ENCODE measurements around the gene ANKRD6.

ANKRD6 gene

DNA sequence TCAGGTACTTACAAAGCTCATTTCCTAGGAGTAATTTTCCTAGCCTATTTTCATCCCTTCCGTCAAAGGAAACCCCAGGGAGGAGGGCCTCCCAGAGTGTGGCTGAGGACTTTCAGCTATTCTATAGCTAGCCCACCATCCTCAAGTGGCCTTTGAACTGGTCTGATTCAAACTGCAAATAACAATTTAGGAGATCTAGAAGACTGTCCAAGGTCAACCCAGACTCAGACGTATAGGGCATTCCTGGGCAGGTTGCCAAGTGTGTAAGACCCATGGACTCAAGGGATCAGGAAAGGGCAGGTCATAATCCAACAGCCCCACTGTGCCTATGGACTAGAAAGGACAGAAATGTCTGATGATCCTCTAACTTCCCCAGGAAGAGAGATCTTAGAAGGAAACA is 18.7 kb upstream of the ANKRD6 start:
- CTCF ChIA-PET, result interaction anchor here (0.7 kb wide), 1 partner anchor 42 kb away, joined by 3 read pairs; no protein-coding TSS in a partner anchor
- POLR2A ChIA-PET, result no interaction called here

GRCh38 chr6:89415185-89415584 is 17.8 kb upstream of the ANKRD6 start:
- no peak for DNase-seq (ENCODE audit: extremely low spot score)
- ChIA-PET CTCF (interaction anchor here (0.7 to 1.4 kb wide), 2 partner anchors 43 to 183 kb away, joined by 3 read pairs; no protein-coding TSS in a partner anchor), POLR2A (interaction anchor here (0.9 kb wide), 1 partner anchor 197 kb away, joined by 3 read pairs; no protein-coding TSS in a partner anchor)
- TF ChIP-seq L3MBTL2 (conservative IDR thresholded peaks at IDR 0.05) (no peak), FOXM1 (IDR thresholded peaks at IDR 0.05; ENCODE audit: borderline replicate concordance) (no peak), FOXK2 (IDR thresholded peaks at IDR 0.05) (no peak), SUZ12 (IDR thresholded peaks at IDR 0.05) (no peak), LEF1 (IDR thresholded peaks at IDR 0.05; ENCODE audit: borderline replicate concordance) (no peak), HDGF (IDR thresholded peaks at IDR 0.05; ENCODE audit: borderline replicate concordance) (no peak), ZNF384 (IDR thresholded peaks at IDR 0.05) (no peak), FOXA1 (IDR thresholded peaks at IDR 0.05) (no peak), ARNT (IDR thresholded peaks at IDR 0.05) (no peak), NFRKB (IDR thresholded peaks at IDR 0.05) (no peak), TARDBP (IDR thresholded peaks at IDR 0.05) (no peak), BHLHE40 (IDR thresholded peaks at IDR 0.05; ENCODE audit: borderline replicate concordance) (no peak), CTBP1 (IDR thresholded peaks at IDR 0.05; ENCODE audit: borderline replicate concordance) (no peak)
- TF ChIP-seq, protein P1, sequence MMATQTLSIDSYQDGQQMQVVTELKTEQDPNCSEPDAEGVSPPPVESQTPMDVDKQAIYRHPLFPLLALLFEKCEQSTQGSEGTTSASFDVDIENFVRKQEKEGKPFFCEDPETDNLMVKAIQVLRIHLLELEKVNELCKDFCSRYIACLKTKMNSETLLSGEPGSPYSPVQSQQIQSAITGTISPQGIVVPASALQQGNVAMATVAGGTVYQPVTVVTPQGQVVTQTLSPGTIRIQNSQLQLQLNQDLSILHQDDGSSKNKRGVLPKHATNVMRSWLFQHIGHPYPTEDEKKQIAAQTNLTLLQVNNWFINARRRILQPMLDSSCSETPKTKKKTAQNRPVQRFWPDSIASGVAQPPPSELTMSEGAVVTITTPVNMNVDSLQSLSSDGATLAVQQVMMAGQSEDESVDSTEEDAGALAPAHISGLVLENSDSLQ (IDR thresholded peaks at IDR 0.05), result no peak

More for the DNA sequence above, 18.7 kb upstream of the ANKRD6 start:
- no peak for TF ChIP-seq ARNT (IDR thresholded peaks at IDR 0.05)
- no peak for TF ChIP-seq CTBP1 (IDR thresholded peaks at IDR 0.05; ENCODE audit: borderline replicate concordance)
- DNase-seq (ENCODE audit: extremely low spot score), result no peak

- no peak for TF ChIP-seq ELF4 (IDR thresholded peaks at IDR 0.05)
- TF ChIP-seq FOXK2 (IDR thresholded peaks at IDR 0.05), result no peak
- no peak for TF ChIP-seq SUZ12 (IDR thresholded peaks at IDR 0.05)
- no peak for TF ChIP-seq FOXM1 (IDR thresholded peaks at IDR 0.05; ENCODE audit: borderline replicate concordance)
- no peak for TF ChIP-seq FOXA1 (IDR thresholded peaks at IDR 0.05)
- TF ChIP-seq TARDBP (IDR thresholded peaks at IDR 0.05), result no peak
- TF ChIP-seq LEF1 (IDR thresholded peaks at IDR 0.05; ENCODE audit: borderline replicate concordance), result no peak
- TF ChIP-seq CTBP1 (IDR thresholded peaks at IDR 0.05; ENCODE audit: borderline replicate concordance), result no peak
- no peak for TF ChIP-seq ARNT (IDR thresholded peaks at IDR 0.05)
- no peak for TF ChIP-seq NFRKB (IDR thresholded peaks at IDR 0.05)
- TF ChIP-seq ZNF384 (IDR thresholded peaks at IDR 0.05), result no peak
- TF ChIP-seq L3MBTL2 (conservative IDR thresholded peaks at IDR 0.05), result no peak
- TF ChIP-seq, protein P1 (IDR thresholded peaks at IDR 0.05), result no peak
- no peak for TF ChIP-seq HDGF (IDR thresholded peaks at IDR 0.05; ENCODE audit: borderline replicate concordance)
- no peak for TF ChIP-seq SP1 (IDR thresholded peaks at IDR 0.05)
- TF ChIP-seq BHLHE40 (IDR thresholded peaks at IDR 0.05; ENCODE audit: borderline replicate concordance), result no peak
- POLR2A ChIA-PET, result interaction anchor here (1.1 kb wide), 1 partner anchor 222 kb away, joined by 3 read pairs; the partner anchor contains the start of gene LYRM2
- no peak for DNase-seq (ENCODE audit: extremely low spot score)
- CTCF ChIA-PET, result interaction anchor here (1.1 to 2.4 kb wide), 2 partner anchors 14 to 45 kb away, joined by 4 to 15 read pairs; no protein-coding TSS in a partner anchor
Measured at GRCh38 chr6:89416796-89417195, 16.2 kb upstream of the ANKRD6 start.

DNA sequence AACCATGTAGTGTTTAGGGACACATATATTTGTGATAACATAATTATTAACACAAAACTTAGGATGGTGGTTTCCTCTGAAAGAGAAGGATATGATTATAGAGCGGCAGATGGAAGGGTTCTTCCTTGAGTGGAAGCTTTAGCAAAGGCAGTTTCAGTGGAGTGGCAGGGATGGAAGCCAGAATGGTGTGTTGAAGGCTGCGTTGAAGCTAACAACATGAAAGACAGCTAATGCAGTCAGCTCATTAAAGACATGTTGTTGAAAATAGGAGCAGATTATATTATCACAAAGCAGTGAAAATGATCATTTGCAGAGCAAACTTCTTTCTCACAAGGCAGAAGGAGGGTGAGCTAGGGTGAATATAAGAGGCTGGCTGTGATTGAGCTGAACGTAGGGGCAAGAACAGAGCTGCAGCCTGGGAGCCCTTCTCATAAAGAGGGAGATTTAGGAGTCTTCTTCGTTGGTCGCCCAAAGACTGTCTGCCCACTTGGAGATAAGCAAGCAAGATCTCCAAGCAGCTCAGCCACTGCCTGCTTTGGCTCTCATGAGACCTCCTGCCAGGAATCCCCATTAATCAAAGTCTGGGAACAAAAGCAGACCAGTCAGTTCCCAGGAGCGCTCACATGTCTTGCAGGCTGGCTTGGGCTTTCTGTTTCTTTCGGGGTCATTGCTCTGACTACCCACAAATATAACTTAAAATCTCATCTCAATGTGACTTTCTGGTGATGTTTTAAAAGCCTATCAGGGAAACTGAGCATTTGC is 2.6 kb upstream of the ANKRD6 start:
- no peak for TF ChIP-seq ELF4 (IDR thresholded peaks at IDR 0.05)
- TF ChIP-seq FOXM1 (IDR thresholded peaks at IDR 0.05; ENCODE audit: borderline replicate concordance), result no peak
- peak; percentile 36 for TF ChIP-seq L3MBTL2 (conservative IDR thresholded peaks at IDR 0.05)
- TF ChIP-seq HDGF (IDR thresholded peaks at IDR 0.05; ENCODE audit: borderline replicate concordance), result no peak
- TF ChIP-seq, protein P1 (IDR thresholded peaks at IDR 0.05), result peak; percentile 96
- peak; percentile 57 for DNase-seq (ENCODE audit: extremely low spot score)
- CTCF ChIA-PET, result interaction anchor here (0.7 to 3.6 kb wide), 7 partner anchors 14 to 179 kb away, joined by 3 to 38 read pairs (median 3); no protein-coding TSS in a partner anchor
- POLR2A ChIA-PET, result interaction anchor here (0.6 to 1.4 kb wide), 4 partner anchors 18 to 208 kb away, joined by 3 to 6 read pairs (median 3); partner anchors contain the start of genes LYRM2, RRAGD and UBE2J1

DNA sequence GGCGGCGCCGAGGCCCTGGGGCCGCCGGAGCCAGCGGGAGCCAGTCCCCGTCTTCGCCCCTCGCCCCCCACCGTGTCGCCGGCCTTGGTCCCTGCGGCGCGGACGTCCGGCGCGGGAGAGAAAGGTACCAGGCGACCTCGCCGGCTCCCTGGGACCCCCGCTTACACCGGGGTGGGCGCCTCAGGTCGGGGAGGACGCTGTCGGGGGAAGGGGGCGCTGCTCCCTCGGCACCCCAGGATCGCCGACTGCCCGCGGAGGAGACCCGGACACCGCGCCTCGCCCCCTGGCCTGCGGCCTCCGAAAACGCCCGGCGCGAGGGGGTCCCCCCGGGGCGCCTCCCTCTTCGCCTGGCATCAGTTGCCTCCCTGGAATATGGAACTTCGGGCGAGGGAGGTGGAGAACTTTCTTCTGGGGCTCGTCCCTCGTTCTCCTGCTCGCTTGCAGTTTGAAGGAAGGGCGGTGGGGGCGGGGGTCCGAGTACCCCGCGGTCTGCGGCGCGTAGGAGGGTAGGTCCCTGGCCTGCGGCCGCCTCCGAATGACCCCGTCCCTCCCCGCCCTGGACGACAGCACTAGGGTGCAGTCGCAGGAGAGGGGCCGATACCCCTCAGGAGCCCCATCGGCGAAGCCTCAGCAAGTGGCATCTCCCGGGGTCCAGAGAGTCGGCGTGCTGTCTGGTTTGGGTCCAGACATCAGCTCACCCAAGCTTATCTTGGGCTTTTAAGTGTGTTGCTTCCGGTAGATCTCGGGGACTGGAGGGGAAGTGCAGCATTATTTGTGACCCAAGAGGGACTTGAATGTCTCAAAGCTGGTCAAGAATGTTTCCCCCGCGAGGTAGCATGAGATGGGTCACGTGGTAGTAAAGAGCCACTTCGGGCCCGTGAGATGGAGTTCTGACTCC is 549 bp downstream of the ANKRD6 start:
- POLR2A ChIA-PET, result interaction anchor here (0.8 kb wide), 1 partner anchor 188 kb away, joined by 3 read pairs; no protein-coding TSS in a partner anchor
- TF ChIP-seq SUZ12 (IDR thresholded peaks at IDR 0.05) (no peak), FOXM1 (IDR thresholded peaks at IDR 0.05; ENCODE audit: borderline replicate concordance) (no peak), ELF4 (IDR thresholded peaks at IDR 0.05) (no peak), TARDBP (IDR thresholded peaks at IDR 0.05) (no peak), ZNF384 (IDR thresholded peaks at IDR 0.05) (no peak), L3MBTL2 (conservative IDR thresholded peaks at IDR 0.05) (peak; percentile 8; the same call in 1 of the 2 replicates), LEF1 (IDR thresholded peaks at IDR 0.05; ENCODE audit: borderline replicate concordance) (peak; percentile 56; the same call in 1 of the 2 replicates), HDGF (IDR thresholded peaks at IDR 0.05; ENCODE audit: borderline replicate concordance) (no peak), NFRKB (IDR thresholded peaks at IDR 0.05) (no peak)
- TF ChIP-seq, protein P1 (IDR thresholded peaks at IDR 0.05), result no peak
- CTCF ChIA-PET, result interaction anchor here (0.6 to 3.5 kb wide), 7 partner anchors 10 to 341 kb away, joined by 3 to 18 read pairs (median 6); no protein-coding TSS in a partner anchor
- no peak for DNase-seq (ENCODE audit: extremely low spot score)
